ENCODE results near the gene TIMP4.

GRCh38 chr3:12197475-12197874, 38.8 kb upstream of the TIMP4 start:
- TF ChIP-seq ZNF274 (IDR thresholded peaks at IDR 0.05; ENCODE audit: low read depth, low read length) (no peak), YY1 (IDR thresholded peaks at IDR 0.05; ENCODE audit: insufficient read depth, insufficient read length) (no peak)
